WTC11 (cell line): ENCODE measurements around the gene CLIP3. TPM values are rescaled to one million over a fixed set of nuclear protein-coding genes. Genes with fewer than 3 reads are reported as not detected.
A peak's percentile ranks its signal among the peaks of the same experiment; 100 is the strongest.

ENCODE experiments used
- ATAC-seq: fragments of 200-7000 bp; cut with Tn5 transposase; 2 replicates; pipeline ENCODE4 v1.10.0; 2021; ENCODE audit warnings: mild to moderate bottlenecking, moderate library complexity
- CTCF ChIA-PET: fragments of 300-600 bp; sonication (Branson Sonifier 250); formaldehyde crosslinking; loops from one replicate; lab custom pipeline; 2021; ENCODE audit warnings: antibody characterized with exemption; lab: Charles Lee
- POLR2A ChIA-PET: fragments of 350-600 bp; sonication (Branson Sonifier 250); formaldehyde crosslinking; loops from one replicate; lab custom pipeline; 2021; ENCODE audit warnings: antibody characterized with exemption; lab: Charles Lee
- DNase-seq: peaks from one replicate; pipeline ENCODE4 v3.0.0; 2021; ENCODE audit warnings: low spot score
- H3K27ac Mint-ChIP-seq: 2 replicates; pipeline ENCODE4 v1.8.0; 2021; ENCODE audit warnings: mixed read lengths
- H3K27me3 Mint-ChIP-seq: 2 replicates; pipeline ENCODE4 v1.8.0; 2021; ENCODE audit warnings: low read depth, mild to moderate bottlenecking, moderate library complexity, mixed read lengths
- H3K36me3 Mint-ChIP-seq: 2 replicates; pipeline ENCODE4 v1.8.0; 2021; ENCODE audit warnings: mixed read lengths
- H3K4me1 Mint-ChIP-seq: 2 replicates; pipeline ENCODE4 v1.8.0; 2022; ENCODE audit warnings: mixed read lengths
- H3K4me3 Mint-ChIP-seq: 2 replicates; pipeline ENCODE4 v1.8.0; 2021; ENCODE audit warnings: mild to moderate bottlenecking, moderate library complexity, mixed read lengths
- H3K9me3 Mint-ChIP-seq: 2 replicates; pipeline ENCODE4 v1.8.0; 2021; ENCODE audit warnings: mixed read lengths
- FOXP1 ChIP-seq: sonication (generic); formaldehyde crosslinking; IDR thresholded peaks from 2 replicates; pipeline ENCODE4 v1.8.0; 2022; ENCODE audit warnings: missing genetic modification reagents, mild to moderate bottlenecking, moderate library complexity, borderline replicate concordance
- IRF2 ChIP-seq: sonication (generic); formaldehyde crosslinking; IDR thresholded peaks from 2 replicates; pipeline ENCODE4 v1.8.0; 2022; ENCODE audit warnings: low read depth, missing genetic modification reagents, borderline replicate concordance
- JAZF1 ChIP-seq: fragments of 250-450 bp; sonication (Bioruptor Pico); IDR thresholded peaks from 2 replicates; pipeline ENCODE4 v1.9.0; 2021; ENCODE audit warnings: moderate library complexity, mild to moderate bottlenecking, inconsistent platforms
- NFE2L1 ChIP-seq: sonication (generic); formaldehyde crosslinking; IDR thresholded peaks from 2 replicates; pipeline ENCODE4 v1.8.1; 2023; ENCODE audit warnings: missing genetic modification reagents
- NFYB ChIP-seq: sonication (generic); formaldehyde crosslinking; conservative IDR thresholded peaks from 2 replicates; pipeline ENCODE4 v1.8.0; 2022; ENCODE audit warnings: low read depth, missing genetic modification reagents
- NR1H2 ChIP-seq: sonication (generic); formaldehyde crosslinking; IDR thresholded peaks from 2 replicates; pipeline ENCODE4 v1.9.0; 2021; ENCODE audit warnings: mild to moderate bottlenecking, moderate library complexity, missing genetic modification reagents
- RORB ChIP-seq: fragments of 250-450 bp; sonication (Bioruptor Pico); IDR thresholded peaks from 2 replicates; pipeline ENCODE4 v1.9.0; 2021; ENCODE audit warnings: mild to moderate bottlenecking
- ZNF263 ChIP-seq: sonication (generic); formaldehyde crosslinking; IDR thresholded peaks from 2 replicates; pipeline ENCODE4 v1.8.1; 2022; ENCODE audit warnings: low read depth, mild to moderate bottlenecking, moderate library complexity, missing genetic modification reagents
- total RNA-seq: library from RNA; stranded (reverse); gene quantifications from 3 replicates; pipeline ENCODE4 v1.2.3, GENCODE V29; 2021
- TF ChIP-seq, protein P1 (sequence below): sonication (generic); formaldehyde crosslinking; IDR thresholded peaks from 2 replicates; pipeline ENCODE4 v1.8.1; 2023; ENCODE audit warnings: mild to moderate bottlenecking, missing genetic modification reagents, moderate library complexity
- TF ChIP-seq, protein P2 (sequence below): fragments of 250-450 bp; sonication (Bioruptor Pico); IDR thresholded peaks from 2 replicates; pipeline ENCODE4 v1.8.0; 2021; ENCODE audit warnings: mild to moderate bottlenecking
- TF ChIP-seq, protein P3 (sequence below): sonication (generic); formaldehyde crosslinking; IDR thresholded peaks from 2 replicates; pipeline ENCODE4 v1.8.0; 2023; ENCODE audit warnings: mild to moderate bottlenecking, missing genetic modification reagents
- TF ChIP-seq, protein P4 (sequence below): sonication (generic); formaldehyde crosslinking; IDR thresholded peaks from 2 replicates; pipeline ENCODE4 v1.8.1; 2022; ENCODE audit warnings: low read depth, mild to moderate bottlenecking, moderate library complexity, missing genetic modification reagents, borderline replicate concordance
- TF ChIP-seq, protein P5 (sequence below): fragments of 200-600 bp; IDR thresholded peaks from 2 replicates; pipeline ENCODE4 v1.8.0; 2022; ENCODE audit warnings: antibody characterized with exemption
- TF ChIP-seq, protein P6 (sequence below): sonication (generic); formaldehyde crosslinking; IDR thresholded peaks from 2 replicates; pipeline ENCODE4 v1.8.0; 2022; ENCODE audit warnings: mild to moderate bottlenecking, missing genetic modification reagents
- TF ChIP-seq, protein P7 (sequence below): sonication (generic); formaldehyde crosslinking; IDR thresholded peaks from 2 replicates; pipeline ENCODE4 v1.8.1; 2023; ENCODE audit warnings: mild to moderate bottlenecking, moderate library complexity, missing genetic modification reagents
- TF ChIP-seq, protein P8 (sequence below): fragments of 250-450 bp; sonication (Bioruptor Pico); IDR thresholded peaks from 2 replicates; pipeline ENCODE4 v2.1.2; 2022; ENCODE audit warnings: mild to moderate bottlenecking, moderate library complexity

Gene CLIP3
- total RNA-seq, 1 experiment from 2014 or later = 16.2 TPM

DNA sequence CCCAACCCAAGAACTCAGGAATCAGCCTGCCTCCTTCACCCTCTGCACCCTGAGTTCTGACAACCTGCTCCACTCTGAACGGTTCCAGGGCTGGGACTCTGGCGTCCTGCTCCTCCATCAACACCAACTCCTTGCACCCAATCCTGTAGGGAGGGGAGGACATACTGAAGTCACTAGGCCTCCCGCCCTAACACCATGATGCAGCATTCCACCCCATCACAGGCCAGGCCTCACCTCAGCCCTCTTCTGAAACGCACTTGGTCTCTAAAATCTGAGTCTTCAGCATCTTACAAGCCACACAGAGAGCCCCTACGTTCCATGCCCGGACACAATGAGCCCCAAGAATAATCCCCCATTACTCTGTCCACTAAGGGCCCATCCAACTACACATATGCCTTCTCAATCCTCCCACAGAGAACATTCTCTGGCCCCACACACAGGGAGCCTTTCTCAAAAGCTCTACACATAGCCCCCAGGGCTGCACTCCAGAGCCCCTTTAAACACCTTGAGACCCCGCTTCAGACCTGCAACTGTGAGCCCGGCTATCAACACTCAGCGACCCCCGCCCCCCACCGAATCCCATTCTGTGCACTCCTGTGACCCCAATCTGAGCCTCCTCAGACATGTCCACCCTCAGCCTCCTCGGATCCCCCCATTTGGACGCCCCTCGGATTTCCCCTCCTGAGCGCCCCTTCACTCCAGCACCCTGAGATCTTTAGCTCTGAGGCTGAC, 19.2 kb downstream of the CLIP3 start (continued):
- TF ChIP-seq, protein P1, sequence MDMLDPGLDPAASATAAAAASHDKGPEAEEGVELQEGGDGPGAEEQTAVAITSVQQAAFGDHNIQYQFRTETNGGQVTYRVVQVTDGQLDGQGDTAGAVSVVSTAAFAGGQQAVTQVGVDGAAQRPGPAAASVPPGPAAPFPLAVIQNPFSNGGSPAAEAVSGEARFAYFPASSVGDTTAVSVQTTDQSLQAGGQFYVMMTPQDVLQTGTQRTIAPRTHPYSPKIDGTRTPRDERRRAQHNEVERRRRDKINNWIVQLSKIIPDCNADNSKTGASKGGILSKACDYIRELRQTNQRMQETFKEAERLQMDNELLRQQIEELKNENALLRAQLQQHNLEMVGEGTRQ = no peak
- TF ChIP-seq NR1H2 (CRISPR knock-in tag) (no peak), NFE2L1 (CRISPR knock-in tag) (no peak), RORB (CRISPR knock-in tag) (no peak), NFYB (CRISPR knock-in tag) (no peak)
- TF ChIP-seq, protein P2, sequence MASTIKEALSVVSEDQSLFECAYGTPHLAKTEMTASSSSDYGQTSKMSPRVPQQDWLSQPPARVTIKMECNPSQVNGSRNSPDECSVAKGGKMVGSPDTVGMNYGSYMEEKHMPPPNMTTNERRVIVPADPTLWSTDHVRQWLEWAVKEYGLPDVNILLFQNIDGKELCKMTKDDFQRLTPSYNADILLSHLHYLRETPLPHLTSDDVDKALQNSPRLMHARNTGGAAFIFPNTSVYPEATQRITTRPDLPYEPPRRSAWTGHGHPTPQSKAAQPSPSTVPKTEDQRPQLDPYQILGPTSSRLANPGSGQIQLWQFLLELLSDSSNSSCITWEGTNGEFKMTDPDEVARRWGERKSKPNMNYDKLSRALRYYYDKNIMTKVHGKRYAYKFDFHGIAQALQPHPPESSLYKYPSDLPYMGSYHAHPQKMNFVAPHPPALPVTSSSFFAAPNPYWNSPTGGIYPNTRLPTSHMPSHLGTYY (CRISPR knock-in tag) = no peak
- TF ChIP-seq, protein P3, sequence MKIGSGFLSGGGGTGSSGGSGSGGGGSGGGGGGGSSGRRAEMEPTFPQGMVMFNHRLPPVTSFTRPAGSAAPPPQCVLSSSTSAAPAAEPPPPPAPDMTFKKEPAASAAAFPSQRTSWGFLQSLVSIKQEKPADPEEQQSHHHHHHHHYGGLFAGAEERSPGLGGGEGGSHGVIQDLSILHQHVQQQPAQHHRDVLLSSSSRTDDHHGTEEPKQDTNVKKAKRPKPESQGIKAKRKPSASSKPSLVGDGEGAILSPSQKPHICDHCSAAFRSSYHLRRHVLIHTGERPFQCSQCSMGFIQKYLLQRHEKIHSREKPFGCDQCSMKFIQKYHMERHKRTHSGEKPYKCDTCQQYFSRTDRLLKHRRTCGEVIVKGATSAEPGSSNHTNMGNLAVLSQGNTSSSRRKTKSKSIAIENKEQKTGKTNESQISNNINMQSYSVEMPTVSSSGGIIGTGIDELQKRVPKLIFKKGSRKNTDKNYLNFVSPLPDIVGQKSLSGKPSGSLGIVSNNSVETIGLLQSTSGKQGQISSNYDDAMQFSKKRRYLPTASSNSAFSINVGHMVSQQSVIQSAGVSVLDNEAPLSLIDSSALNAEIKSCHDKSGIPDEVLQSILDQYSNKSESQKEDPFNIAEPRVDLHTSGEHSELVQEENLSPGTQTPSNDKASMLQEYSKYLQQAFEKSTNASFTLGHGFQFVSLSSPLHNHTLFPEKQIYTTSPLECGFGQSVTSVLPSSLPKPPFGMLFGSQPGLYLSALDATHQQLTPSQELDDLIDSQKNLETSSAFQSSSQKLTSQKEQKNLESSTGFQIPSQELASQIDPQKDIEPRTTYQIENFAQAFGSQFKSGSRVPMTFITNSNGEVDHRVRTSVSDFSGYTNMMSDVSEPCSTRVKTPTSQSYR (CRISPR knock-in tag) = no peak
- TF ChIP-seq, protein P4, sequence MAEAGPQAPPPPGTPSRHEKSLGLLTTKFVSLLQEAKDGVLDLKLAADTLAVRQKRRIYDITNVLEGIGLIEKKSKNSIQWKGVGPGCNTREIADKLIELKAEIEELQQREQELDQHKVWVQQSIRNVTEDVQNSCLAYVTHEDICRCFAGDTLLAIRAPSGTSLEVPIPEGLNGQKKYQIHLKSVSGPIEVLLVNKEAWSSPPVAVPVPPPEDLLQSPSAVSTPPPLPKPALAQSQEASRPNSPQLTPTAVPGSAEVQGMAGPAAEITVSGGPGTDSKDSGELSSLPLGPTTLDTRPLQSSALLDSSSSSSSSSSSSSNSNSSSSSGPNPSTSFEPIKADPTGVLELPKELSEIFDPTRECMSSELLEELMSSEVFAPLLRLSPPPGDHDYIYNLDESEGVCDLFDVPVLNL (CRISPR knock-in tag) = no peak

DNA sequence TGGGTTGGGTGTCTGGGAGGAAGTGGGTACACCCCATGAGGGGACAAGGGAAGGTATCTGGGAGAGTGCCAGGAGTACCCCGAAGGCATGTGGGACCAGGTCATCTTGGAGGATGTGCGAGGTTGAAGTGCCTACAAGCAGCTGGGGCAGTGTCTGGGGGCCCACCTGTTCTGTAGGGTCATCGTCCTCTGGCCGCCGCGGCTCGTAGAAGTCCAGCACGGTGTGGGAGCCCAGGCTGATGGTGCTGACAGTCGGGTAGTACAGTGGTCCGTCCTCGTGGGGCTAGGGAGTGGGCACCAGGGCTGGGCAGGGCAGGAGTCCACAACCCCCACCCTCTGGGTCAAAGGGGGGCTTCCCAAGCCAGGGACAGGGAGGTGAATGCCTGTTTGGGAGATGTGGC, 22.3 kb downstream of the CLIP3 start:
- H3K27me3 Mint-ChIP-seq = peaks cover 16% of the 10 kb centered on the region
- H3K4me3 Mint-ChIP-seq = peak overlapping the region; percentile 63
- no peak for DNase-seq
- no peak for ATAC-seq
- POLR2A ChIA-PET = interaction anchor here (2.7 kb wide), 1 partner anchor 43 kb away, joined by 18 read pairs; the partner anchor contains the start of gene THAP8
- CTCF ChIA-PET = interaction anchor here (1.1 to 1.4 kb wide), 2 partner anchors 12 to 79 kb away, joined by 3 to 7 read pairs; no protein-coding TSS in a partner anchor
- H3K27ac Mint-ChIP-seq = no peak overlapping the region
- TF ChIP-seq, protein P5, sequence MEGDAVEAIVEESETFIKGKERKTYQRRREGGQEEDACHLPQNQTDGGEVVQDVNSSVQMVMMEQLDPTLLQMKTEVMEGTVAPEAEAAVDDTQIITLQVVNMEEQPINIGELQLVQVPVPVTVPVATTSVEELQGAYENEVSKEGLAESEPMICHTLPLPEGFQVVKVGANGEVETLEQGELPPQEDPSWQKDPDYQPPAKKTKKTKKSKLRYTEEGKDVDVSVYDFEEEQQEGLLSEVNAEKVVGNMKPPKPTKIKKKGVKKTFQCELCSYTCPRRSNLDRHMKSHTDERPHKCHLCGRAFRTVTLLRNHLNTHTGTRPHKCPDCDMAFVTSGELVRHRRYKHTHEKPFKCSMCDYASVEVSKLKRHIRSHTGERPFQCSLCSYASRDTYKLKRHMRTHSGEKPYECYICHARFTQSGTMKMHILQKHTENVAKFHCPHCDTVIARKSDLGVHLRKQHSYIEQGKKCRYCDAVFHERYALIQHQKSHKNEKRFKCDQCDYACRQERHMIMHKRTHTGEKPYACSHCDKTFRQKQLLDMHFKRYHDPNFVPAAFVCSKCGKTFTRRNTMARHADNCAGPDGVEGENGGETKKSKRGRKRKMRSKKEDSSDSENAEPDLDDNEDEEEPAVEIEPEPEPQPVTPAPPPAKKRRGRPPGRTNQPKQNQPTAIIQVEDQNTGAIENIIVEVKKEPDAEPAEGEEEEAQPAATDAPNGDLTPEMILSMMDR = no peak
- TF ChIP-seq FOXP1 (no peak), ZNF263 (CRISPR knock-in tag) (no peak), JAZF1 (CRISPR knock-in tag) (no peak), IRF2 (no peak)
- TF ChIP-seq, protein P6, sequence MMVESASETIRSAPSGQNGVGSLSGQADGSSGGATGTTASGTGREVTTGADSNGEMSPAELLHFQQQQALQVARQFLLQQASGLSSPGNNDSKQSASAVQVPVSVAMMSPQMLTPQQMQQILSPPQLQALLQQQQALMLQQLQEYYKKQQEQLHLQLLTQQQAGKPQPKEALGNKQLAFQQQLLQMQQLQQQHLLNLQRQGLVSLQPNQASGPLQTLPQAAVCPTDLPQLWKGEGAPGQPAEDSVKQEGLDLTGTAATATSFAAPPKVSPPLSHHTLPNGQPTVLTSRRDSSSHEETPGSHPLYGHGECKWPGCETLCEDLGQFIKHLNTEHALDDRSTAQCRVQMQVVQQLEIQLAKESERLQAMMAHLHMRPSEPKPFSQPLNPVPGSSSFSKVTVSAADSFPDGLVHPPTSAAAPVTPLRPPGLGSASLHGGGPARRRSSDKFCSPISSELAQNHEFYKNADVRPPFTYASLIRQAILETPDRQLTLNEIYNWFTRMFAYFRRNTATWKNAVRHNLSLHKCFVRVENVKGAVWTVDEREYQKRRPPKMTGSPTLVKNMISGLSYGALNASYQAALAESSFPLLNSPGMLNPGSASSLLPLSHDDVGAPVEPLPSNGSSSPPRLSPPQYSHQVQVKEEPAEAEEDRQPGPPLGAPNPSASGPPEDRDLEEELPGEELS (CRISPR knock-in tag) = no peak
- TF ChIP-seq, protein P7, sequence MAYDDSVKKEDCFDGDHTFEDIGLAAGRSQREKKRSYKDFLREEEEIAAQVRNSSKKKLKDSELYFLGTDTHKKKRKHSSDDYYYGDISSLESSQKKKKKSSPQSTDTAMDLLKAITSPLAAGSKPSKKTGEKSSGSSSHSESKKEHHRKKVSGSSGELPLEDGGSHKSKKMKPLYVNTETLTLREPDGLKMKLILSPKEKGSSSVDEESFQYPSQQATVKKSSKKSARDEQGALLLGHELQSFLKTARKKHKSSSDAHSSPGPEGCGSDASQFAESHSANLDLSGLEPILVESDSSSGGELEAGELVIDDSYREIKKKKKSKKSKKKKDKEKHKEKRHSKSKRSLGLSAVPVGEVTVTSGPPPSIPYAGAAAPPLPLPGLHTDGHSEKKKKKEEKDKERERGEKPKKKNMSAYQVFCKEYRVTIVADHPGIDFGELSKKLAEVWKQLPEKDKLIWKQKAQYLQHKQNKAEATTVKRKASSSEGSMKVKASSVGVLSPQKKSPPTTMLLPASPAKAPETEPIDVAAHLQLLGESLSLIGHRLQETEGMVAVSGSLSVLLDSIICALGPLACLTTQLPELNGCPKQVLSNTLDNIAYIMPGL (CRISPR knock-in tag) = no peak
- TF ChIP-seq, protein P8, sequence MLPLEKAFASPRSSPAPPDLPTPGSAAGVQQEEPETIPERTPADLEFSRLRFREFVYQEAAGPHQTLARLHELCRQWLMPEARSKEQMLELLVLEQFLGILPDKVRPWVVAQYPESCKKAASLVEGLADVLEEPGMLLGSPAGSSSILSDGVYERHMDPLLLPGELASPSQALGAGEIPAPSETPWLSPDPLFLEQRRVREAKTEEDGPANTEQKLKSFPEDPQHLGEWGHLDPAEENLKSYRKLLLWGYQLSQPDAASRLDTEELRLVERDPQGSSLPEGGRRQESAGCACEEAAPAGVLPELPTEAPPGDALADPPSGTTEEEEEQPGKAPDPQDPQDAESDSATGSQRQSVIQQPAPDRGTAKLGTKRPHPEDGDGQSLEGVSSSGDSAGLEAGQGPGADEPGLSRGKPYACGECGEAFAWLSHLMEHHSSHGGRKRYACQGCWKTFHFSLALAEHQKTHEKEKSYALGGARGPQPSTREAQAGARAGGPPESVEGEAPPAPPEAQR (CRISPR knock-in tag) = no peak
- peaks cover 35% of the 10 kb centered on the region for H3K4me1 Mint-ChIP-seq
- H3K9me3 Mint-ChIP-seq = no peaks in the 10 kb centered on the region
- peaks cover 7% of the 10 kb centered on the region for H3K36me3 Mint-ChIP-seq
